Upper lobe of left lung (tissue), 6 donors: Measurements from ENCODE around the gene SLC35E4. TPM values are rescaled to one million over a fixed set of nuclear protein-coding genes. Genes with fewer than 3 reads are reported as not detected.

ENCODE experiments used
- ATAC-seq, 2 donors: fragments of 200-7000 bp; cut with Tn5 transposase; one replicate each; pipeline ENCODE4 v1.9.1; 2022; ENCODE audit warnings: mild to moderate bottlenecking in 2 of 2, moderate library complexity in 2 of 2; ENCODE audit not compliant: low FRiP score in 2 of 2
- DNase-seq, 2 donors: peaks; one replicate each; pipeline ENCODE4 v3.0.0-alpha.2; 2019 to 2020
- H3K27ac ChIP-seq, 4 donors: fragments of 200-600 bp; sonication (generic); one replicate each; pipeline ENCODE4 v1.5.1; 2016 to 2019
- H3K27me3 ChIP-seq, 4 donors: fragments of 200-600 bp; sonication (generic); one replicate each; pipeline ENCODE4 v1.5.1; 2017 to 2019
- H3K36me3 ChIP-seq, 4 donors: fragments of 200-600 bp; sonication (generic); one replicate each; pipeline ENCODE4 v1.5.1; 2016 to 2019
- H3K4me1 ChIP-seq, 4 donors: fragments of 200-600 bp; sonication (generic); one replicate each; pipeline ENCODE4 v1.5.1; 2018 to 2019
- H3K4me3 ChIP-seq, 4 donors: fragments of 200-600 bp; sonication (generic); one replicate each; pipeline ENCODE4 v1.5.1; 2017 to 2019; ENCODE audit warnings: mild to moderate bottlenecking in 2 of 4, moderate library complexity in 1 of 4
- H3K9me3 ChIP-seq, 4 donors: fragments of 200-600 bp; sonication (generic); one replicate each; pipeline ENCODE4 v1.5.1; 2018 to 2019
- CTCF ChIP-seq, 6 experiments: fragments of 450-650 bp in 4 of 6; fragments of 200-600 bp in 2 of 6; sonication (generic) in 2 of 6; IDR thresholded peaks; one replicate each; pipeline ENCODE4 v1.5.1; 2016 to 2019; ENCODE audit warnings: antibody characterized with exemption in 6 of 6
- EP300 ChIP-seq, 4 donors: sonication (generic); formaldehyde crosslinking; IDR thresholded peaks; one replicate each; pipeline ENCODE4 v1.5.1; 2017; ENCODE audit warnings: antibody characterized with exemption in 4 of 4, control low read depth in 2 of 4
- POLR2A ChIP-seq, 4 donors: fragments of 450-650 bp; IDR thresholded peaks; one replicate each; pipeline ENCODE4 v1.5.1; 2016 to 2017; ENCODE audit warnings: antibody characterized with exemption in 4 of 4, mild to moderate bottlenecking in 2 of 4
- POLR2AphosphoS5 ChIP-seq, 2 donors: sonication (generic); formaldehyde crosslinking; IDR thresholded peaks; one replicate each; pipeline ENCODE4 v1.5.1; 2017; ENCODE audit warnings: antibody characterized with exemption in 2 of 2
- WGBS, 2 donors: methylation state at CpG; one replicate each; pipeline ENCODE4 v1.1.5; 2017 to 2018; 5-methylcytosine and 5-hydroxymethylcytosine counted together
- total RNA-seq, 6 donors: library from RNA; depleted of rRNA in 4 of 6; stranded (reverse); fragments of >200 nt in 4 of 6; gene quantifications; one replicate each; pipeline versions ENCODE4 v1.1.0 to v1.2.1, GENCODE V29; 2016 to 2021
- donor health status: DM: no; HTN: no; CAD: no; lungs with moderate emphysema.
- donor health status: DM: no; HTN: yes; CAD: no; lungs with severe emphysema.

Gene SLC35E4
- total RNA-seq, 6 donors from 2014 or later: 1.3 to 14.7 (median 5.8) TPM

- ATAC-seq (no peak), DNase-seq (no peak)
Measured at GRCh38 chr22:30602049-30602448, 33.5 kb upstream of the SLC35E4 start.

GRCh38 chr22:30603801-30604200, 31.8 kb upstream of the SLC35E4 start:
- no peak for DNase-seq
- WGBS, 2 donors: 54 to 58% methylated on average over 3 of the region's 3 CpGs
- H3K27ac ChIP-seq: no peak overlapping the region

More at GRCh38 chr22:30602049-30602448, 33.5 kb upstream of the SLC35E4 start:
- TF ChIP-seq CTCF (IDR thresholded peaks at IDR 0.05) (peak in 1 of 6 experiments; percentile 19), POLR2AphosphoS5 (IDR thresholded peaks at IDR 0.05) (no peak), POLR2A (IDR thresholded peaks at IDR 0.05) (no peak)
- Histone ChIP-seq H3K4me1 (peaks cover 11 to 19% (median 12%) of the 10 kb centered on the region in 4 donors), H3K27me3 (no peaks in the 10 kb centered on the region), H3K27ac (no peak overlapping the region), H3K4me3 (no peak overlapping the region), H3K36me3 (no peaks in the 10 kb centered on the region), H3K9me3 (no peaks in the 10 kb centered on the region)
- WGBS, 2 donors: 60 to 63% methylated on average over 3 of the region's 3 CpGs

GRCh38 chr22:30604723-30605122, 30.9 kb upstream of the SLC35E4 start:
- WGBS, 2 donors: 93 to 94% methylated on average over 2 of the region's 2 CpGs
- peaks cover 34 to 44% (median 35%) of the 10 kb centered on the region in 4 donors for H3K4me1 ChIP-seq
- no peak for DNase-seq

More at GRCh38 chr22:30603801-30604200, 31.8 kb upstream of the SLC35E4 start:
- Histone ChIP-seq H3K36me3 (no peaks in the 10 kb centered on the region), H3K4me1 (peaks cover 28 to 36% (median 29%) of the 10 kb centered on the region in 4 donors), H3K9me3 (no peaks in the 10 kb centered on the region), H3K4me3 (no peak overlapping the region), H3K27me3 (no peaks in the 10 kb centered on the region)
- TF ChIP-seq POLR2AphosphoS5 (IDR thresholded peaks at IDR 0.05) (no peak), POLR2A (IDR thresholded peaks at IDR 0.05) (no peak), CTCF (IDR thresholded peaks at IDR 0.05) (no peak), EP300 (IDR thresholded peaks at IDR 0.05) (no peak)
- ATAC-seq: no peak

GRCh38 chr22:30605449-30606110, 30.0 kb upstream of the SLC35E4 start:
- TF ChIP-seq CTCF (IDR thresholded peaks at IDR 0.05): peak; percentile 61 to 72 (median 66)
- TF ChIP-seq POLR2AphosphoS5 (IDR thresholded peaks at IDR 0.05): no peak
- peaks cover 36 to 52% (median 40%) of the 10 kb centered on the region in 4 donors for H3K4me1 ChIP-seq
- no peaks in the 10 kb centered on the region for H3K9me3 ChIP-seq
- DNase-seq (peak in 1 of 2 donors; percentile 53), ATAC-seq (peak; percentile 46 to 60)
- 21 to 28% methylated on average over 9 of the region's 9 CpGs for WGBS, 2 donors
- H3K27ac ChIP-seq: peak overlapping the region; percentile 76 to 90 (median 88)
- no peaks in the 10 kb centered on the region for H3K36me3 ChIP-seq
- peak overlapping the region in 3 of 4 donors; percentile 61 to 77 (median 70) for H3K4me3 ChIP-seq
- no peaks in the 10 kb centered on the region for H3K27me3 ChIP-seq

More at GRCh38 chr22:30604723-30605122, 30.9 kb upstream of the SLC35E4 start:
- no peak for TF ChIP-seq CTCF (IDR thresholded peaks at IDR 0.05)
- no peak for TF ChIP-seq POLR2A (IDR thresholded peaks at IDR 0.05)
- Histone ChIP-seq H3K36me3 (no peaks in the 10 kb centered on the region), H3K9me3 (no peaks in the 10 kb centered on the region), H3K27me3 (no peaks in the 10 kb centered on the region), H3K27ac (no peak overlapping the region), H3K4me3 (no peak overlapping the region)
- no peak for ATAC-seq
